H1 (cell line): ENCODE results near the gene KIAA1328. TPM values are rescaled to one million over a fixed set of nuclear protein-coding genes. Genes with fewer than 3 reads are reported as not detected.

ENCODE experiments used
- CTCF ChIA-PET: fragments of 300-600 bp; sonication (Branson Sonifier 250); formaldehyde crosslinking; loops from one replicate; lab custom pipeline; 2021; ENCODE audit not compliant: partially characterized antibody; lab: Charles Lee
- POLR2A ChIA-PET: fragments of 300-600 bp; sonication (Branson Sonifier 250); formaldehyde crosslinking; loops from one replicate; lab custom pipeline; 2021; ENCODE audit warnings: inconsistent platforms; ENCODE audit not compliant: partially characterized antibody; lab: Charles Lee
- DNase-seq, 2 experiments: peaks; one replicate each; pipeline versions ENCODE4 v3.0.0 to v3.0.0-alpha.2; 2010 to 2022; ENCODE audit warnings: low spot score in 2 of 2, low read depth in 1 of 2, mixed read lengths in 1 of 2
- FAIRE-seq: peaks from 2 replicates; lab custom pipeline; 2011; peaks lifted over from hg19 to GRCh38; lab: Jason Lieb, UNC
- H2AFZ ChIP-seq: 2 replicates; pipeline ENCODE4 v1.8.1; 2012; ENCODE audit warnings: low read length, inconsistent platforms
- H2AK5ac ChIP-seq: 2 replicates; pipeline ENCODE4 v1.6.1; 2013; ENCODE audit warnings: low read depth, low read length
- H2BK120ac ChIP-seq: replicated peaks from 2 replicates; pipeline ENCODE3; 2013; ENCODE audit warnings: low read depth, low read length, inconsistent platforms
- H2BK12ac ChIP-seq: 2 replicates; pipeline ENCODE4 v1.6.1; 2013; ENCODE audit warnings: low read depth, low read length
- H2BK15ac ChIP-seq: 2 replicates; pipeline ENCODE4 v1.6.1; 2013; ENCODE audit warnings: low read length
- H2BK20ac ChIP-seq: 2 replicates; pipeline ENCODE4 v1.6.1; 2013; ENCODE audit warnings: low read length
- H2BK5ac ChIP-seq: 2 replicates; pipeline ENCODE4 v1.6.1; 2013; ENCODE audit warnings: low read depth, low read length
- H3K14ac ChIP-seq: 2 replicates; pipeline ENCODE4 v1.6.1; 2013; ENCODE audit warnings: inconsistent platforms; ENCODE audit not compliant: insufficient read length
- H3K18ac ChIP-seq: 2 replicates; pipeline ENCODE4 v1.6.1; 2013; ENCODE audit warnings: low read length; ENCODE audit errors: extremely low read depth
- H3K23ac ChIP-seq: 2 replicates; pipeline ENCODE4 v1.6.1; 2013; ENCODE audit warnings: inconsistent platforms; ENCODE audit not compliant: insufficient read length
- H3K23me2 ChIP-seq: 2 replicates; pipeline ENCODE4 v1.6.1; 2013; ENCODE audit warnings: low read depth, low read length
- H3K27ac ChIP-seq: 2 replicates; pipeline ENCODE4 v1.6.1; 2011; ENCODE audit warnings: low read depth, low read length, inconsistent platforms
- H3K27me3 ChIP-seq, 4 experiments: replicated peaks in 1 of 4; 1 replicate in 1 of 4; 2 replicates in 3 of 4; pipeline versions ENCODE4 v1.6.1 to v1.8.1; 2011 to 2013; ENCODE audit warnings: low read length in 3 of 4, mild to moderate bottlenecking in 3 of 4, inconsistent platforms in 2 of 4, mixed read lengths in 2 of 4, moderate library complexity in 1 of 4; ENCODE audit not compliant: control insufficient read depth in 3 of 4, insufficient read depth in 3 of 4; ENCODE audit errors: extremely low read depth in 1 of 4
- H3K36me3 ChIP-seq, 4 experiments: 2 replicates each; pipeline versions ENCODE4 v1.6.1 to v1.8.1; 2011 to 2013; ENCODE audit warnings: mild to moderate bottlenecking in 4 of 4, low read length in 3 of 4, moderate library complexity in 2 of 4, control low read depth in 1 of 4, inconsistent platforms in 1 of 4; ENCODE audit not compliant: insufficient read depth in 4 of 4, control insufficient read depth in 2 of 4
- H3K4ac ChIP-seq: replicated peaks from 2 replicates; pipeline ENCODE3; 2013; ENCODE audit warnings: low read length, low read depth, mixed read lengths, inconsistent platforms; ENCODE audit not compliant: insufficient read length
- H3K4me1 ChIP-seq, 4 experiments: replicated peaks in 1 of 4; 1 replicate in 1 of 4; 2 replicates in 3 of 4; pipeline versions ENCODE4 v1.6.1 to v1.8.1; 2011 to 2013; ENCODE audit warnings: low read length in 3 of 4, inconsistent platforms in 2 of 4, mixed read lengths in 1 of 4; ENCODE audit not compliant: insufficient read depth in 4 of 4, control insufficient read depth in 3 of 4
- H3K4me2 ChIP-seq, 2 experiments: 2 replicates each; pipeline versions ENCODE4 v1.6.1 to v1.8.1; 2011 to 2013; ENCODE audit warnings: low read depth in 2 of 2, low read length in 2 of 2, control low read depth in 1 of 2, inconsistent platforms in 1 of 2, mild to moderate bottlenecking in 1 of 2; ENCODE audit not compliant: insufficient read depth in 1 of 2
- H3K4me3 ChIP-seq, 4 experiments: fragments of 200-600, 300-600 bp in 1 of 4; sonication (generic), shearing (Covaris generic), sonication (Bioruptor Twin) in 1 of 4; 2 replicates each; pipeline versions ENCODE4 v1.5.1 to v1.8.1; 2011 to 2016; ENCODE audit warnings: low read length in 4 of 4, low read depth in 3 of 4, control low read depth in 2 of 4, inconsistent platforms in 2 of 4, mild to moderate bottlenecking in 2 of 4, mixed read lengths in 1 of 4, moderate library complexity in 1 of 4; ENCODE audit not compliant: insufficient read depth in 2 of 4; ENCODE audit errors: extremely low read depth in 1 of 4
- H3K56ac ChIP-seq: replicated peaks from 2 replicates; pipeline ENCODE3; 2013; ENCODE audit warnings: low read depth, mild to moderate bottlenecking, mixed read lengths, low read length, inconsistent platforms; ENCODE audit not compliant: insufficient read length
- H3K79me1 ChIP-seq: 2 replicates; pipeline ENCODE4 v1.6.1; 2013; ENCODE audit warnings: low read depth, low read length, control low read depth
- H3K79me2 ChIP-seq, 2 experiments: 2 replicates each; pipeline versions ENCODE4 v1.6.1 to v1.8.1; 2012 to 2013; ENCODE audit warnings: low read length in 2 of 2, mild to moderate bottlenecking in 2 of 2, inconsistent platforms in 1 of 2; ENCODE audit not compliant: insufficient read depth in 2 of 2, control insufficient read depth in 1 of 2
- H3K9ac ChIP-seq, 4 experiments: replicated peaks in 1 of 4; 1 replicate in 1 of 4; 2 replicates in 3 of 4; pipeline versions ENCODE4 v1.6.1 to v1.8.1; 2011 to 2013; ENCODE audit warnings: low read depth in 3 of 4, low read length in 3 of 4, control low read depth in 2 of 4, mild to moderate bottlenecking in 2 of 4, moderate library complexity in 2 of 4, inconsistent platforms in 1 of 4; ENCODE audit errors: extremely low read depth in 1 of 4
- H3K9me3 ChIP-seq, 2 experiments: 2 replicates each; pipeline versions ENCODE4 v1.6.1 to v1.8.1; 2012 to 2013; ENCODE audit warnings: mild to moderate bottlenecking in 2 of 2, moderate library complexity in 2 of 2, control low read depth in 1 of 2, inconsistent platforms in 1 of 2, low read depth in 1 of 2, low read length in 1 of 2, mixed read lengths in 1 of 2; ENCODE audit not compliant: insufficient read depth in 2 of 2
- H4K20me1 ChIP-seq, 2 experiments: replicated peaks in 1 of 2; 2 replicates each; pipeline versions ENCODE3 to v1.8.1; 2011 to 2013; ENCODE audit warnings: inconsistent platforms in 2 of 2, low read length in 2 of 2, mild to moderate bottlenecking in 1 of 2; ENCODE audit not compliant: insufficient read depth in 2 of 2, control insufficient read depth in 1 of 2
- H4K5ac ChIP-seq: 2 replicates; pipeline ENCODE4 v1.6.1; 2013; ENCODE audit warnings: low read length, low read depth, mixed read lengths, inconsistent platforms; ENCODE audit not compliant: insufficient read length
- H4K8ac ChIP-seq: 2 replicates; pipeline ENCODE4 v1.8.0; 2013; ENCODE audit warnings: mild to moderate bottlenecking, moderate library complexity, low read length, inconsistent platforms; ENCODE audit not compliant: insufficient read depth; ENCODE audit errors: extremely low read depth
- H4K91ac ChIP-seq: replicated peaks from 2 replicates; pipeline ENCODE3; 2013; ENCODE audit warnings: low read length, mixed read lengths, inconsistent platforms; ENCODE audit not compliant: insufficient read length
- BCL11A ChIP-seq, 2 experiments: IDR thresholded peaks; one replicate each; pipeline ENCODE4 v1.6.1; 2011; ENCODE audit warnings: low read depth in 2 of 2, low read length in 2 of 2, mild to moderate bottlenecking in 2 of 2
- BRCA1 ChIP-seq: IDR thresholded peaks from 2 replicates; pipeline ENCODE4 v1.6.1; 2012; ENCODE audit warnings: low read depth, low read length, improper control_type of control experiment
- CHD2 ChIP-seq: IDR thresholded peaks from 2 replicates; pipeline ENCODE4 v1.6.1; 2012; ENCODE audit warnings: low read length, improper control_type of control experiment
- GABPA ChIP-seq: IDR thresholded peaks from 2 replicates; pipeline ENCODE4 v1.6.1; 2011; ENCODE audit warnings: mild to moderate bottlenecking, low read length, moderate library complexity, borderline replicate concordance; ENCODE audit not compliant: insufficient read depth
- GTF2F1 ChIP-seq: IDR thresholded peaks from 2 replicates; pipeline ENCODE4 v1.6.1; 2012; ENCODE audit warnings: low read depth, low read length, improper control_type of control experiment, borderline replicate concordance
- JUND ChIP-seq: IDR thresholded peaks from 2 replicates; pipeline ENCODE4 v1.6.1; 2011; ENCODE audit warnings: mild to moderate bottlenecking, improper control_type of control experiment, low read length
- NANOG ChIP-seq: IDR thresholded peaks from 2 replicates; pipeline ENCODE4 v1.6.1; 2011; ENCODE audit warnings: low read length, low read depth, mild to moderate bottlenecking, inconsistent platforms; ENCODE audit not compliant: insufficient read depth, poor library complexity, severe bottlenecking
- RAD21 ChIP-seq, 2 experiments: IDR thresholded peaks in 1 of 2; conservative IDR thresholded peaks in 1 of 2; 2 replicates each; pipeline ENCODE4 v1.6.1; 2011; ENCODE audit warnings: low read depth in 2 of 2, low read length in 2 of 2, improper control_type of control experiment in 1 of 2, inconsistent platforms in 1 of 2, mild to moderate bottlenecking in 1 of 2, moderate library complexity in 1 of 2
- TAF1 ChIP-seq: IDR thresholded peaks from 2 replicates; pipeline ENCODE4 v1.6.1; 2011; ENCODE audit warnings: mild to moderate bottlenecking, low read depth, low read length
- TCF12 ChIP-seq: IDR thresholded peaks from 2 replicates; pipeline ENCODE4 v1.6.1; 2011; ENCODE audit warnings: low read depth, mild to moderate bottlenecking, low read length
- WGBS, 2 experiments: shearing (Covaris generic) in 1 of 2; methylation state at CpG; one replicate each; pipeline versions ENCODE4 v1.1.6 to v1.1.7; 2013 to 2015; ENCODE audit warnings: low lambda C conversion rate in 2 of 2, mixed read lengths in 2 of 2, inconsistent platforms in 1 of 2, low coverage in 1 of 2, missing lambda C conversion rate in 1 of 2; ENCODE audit not compliant: insufficient replicate concordance in 2 of 2, insufficient coverage in 1 of 2, insufficient read length in 1 of 2; ENCODE audit errors: extremely low coverage in 1 of 2, missing lambda C conversion rate in 1 of 2; 5-methylcytosine and 5-hydroxymethylcytosine counted together
- polyA plus RNA-seq, 7 experiments: library from polyadenylated mRNA; depleted of rRNA in 3 of 7; stranded (reverse) in 5 of 7; unstranded in 2 of 7; fragments of >200 nt in 5 of 7; fragments of 200-250 nt in 2 of 7; gene quantifications; 1 replicate in 5 of 7; 2 replicates in 1 of 7; 4 replicates in 1 of 7; pipeline versions ENCODE4 v1.2.1 to v1.2.3, GENCODE V29; 2011 to 2013; ENCODE audit warnings: missing spikeins in 2 of 7, mixed read lengths in 2 of 7
- total RNA-seq: library from RNA; stranded (reverse); fragmentation: NEBNext Ultra II Directional; extraction: Animal tissue kit (Norgen Biotek cat#: 25700); gene quantifications from 2 replicates; pipeline ENCODE4 v1.2.1, GENCODE V29; 2021
- TF ChIP-seq, protein P1 (sequence below): IDR thresholded peaks from 2 replicates; pipeline ENCODE4 v1.6.1; 2012; ENCODE audit warnings: inconsistent platforms

Gene KIAA1328
- total and polyA plus RNA-seq, 2 of the 8 experiments (the other 6 are each of a cell fraction or from before 2014, with no cell fraction given) = 2.6 to 5.7 TPM

DNA sequence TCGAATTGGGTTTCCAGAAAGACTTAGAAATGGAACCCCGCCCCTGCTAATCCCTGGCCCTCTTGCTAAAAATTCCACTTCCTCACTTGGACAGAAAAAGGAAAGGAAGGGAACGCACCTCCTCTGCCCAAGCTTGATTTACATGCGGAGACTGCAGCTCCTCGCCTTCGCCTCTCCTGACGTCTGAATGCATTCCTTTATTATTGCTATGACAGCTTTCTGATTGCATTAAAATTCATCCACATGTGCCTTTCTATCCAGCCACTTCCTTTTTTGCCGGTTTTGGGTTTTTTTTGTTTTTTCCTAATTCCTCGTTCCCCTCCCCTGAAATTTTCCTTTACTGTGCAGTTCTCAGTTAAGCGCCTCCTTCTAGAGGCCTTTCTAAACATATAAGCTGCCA is 448.9 kb downstream of the KIAA1328 start:
- Histone ChIP-seq H3K23me2 (no peaks in the 10 kb centered on the region), H3K4me3 (no peak overlapping the region), H3K79me2 (no peaks in the 10 kb centered on the region), H3K27ac (no peak overlapping the region), H3K4me2 (no peak overlapping the region), H3K14ac (no peak overlapping the region), H3K9me3 (peaks cover 0 to 12% of the 10 kb centered on the region in 2 experiments; a peak in 1 of 4 replicates), H2BK12ac (no peak overlapping the region), H3K23ac (no peak overlapping the region), H4K8ac (no peak overlapping the region), H3K27me3 (no peaks in the 10 kb centered on the region), H2BK20ac (no peak overlapping the region), H4K20me1 (peaks cover 0 to 4% of the 10 kb centered on the region in 2 experiments), H3K79me1 (no peaks in the 10 kb centered on the region), H2BK5ac (no peak overlapping the region), H4K91ac (no peak overlapping the region), H2AK5ac (no peak overlapping the region), H3K4ac (no peak overlapping the region), H3K56ac (no peak overlapping the region), H3K18ac (no peak overlapping the region), H2BK15ac (no peak overlapping the region), H4K5ac (no peak overlapping the region), H2BK120ac (no peak overlapping the region), H3K4me1 (peaks cover 0 to under 1% (median 0%) of the 10 kb centered on the region in 4 experiments; a peak in 2 of 7 replicates), H3K9ac (no peak overlapping the region), H2AFZ (no peak overlapping the region), H3K36me3 (no peaks in the 10 kb centered on the region)
- WGBS, 2 experiments = 85% methylated on average over 9 of the region's 10 CpGs; no CpG with 5 or more reads in 1 of the 2 experiments
- no peak for TF ChIP-seq CHD2
- TF ChIP-seq BCL11A (IDR thresholded peaks at IDR 0.05; ENCODE audit: low read depth in 2 of 2, low read length in 2 of 2) = no peak
- no peak for TF ChIP-seq GTF2F1
- no peak for TF ChIP-seq TAF1
- TF ChIP-seq, protein P1, sequence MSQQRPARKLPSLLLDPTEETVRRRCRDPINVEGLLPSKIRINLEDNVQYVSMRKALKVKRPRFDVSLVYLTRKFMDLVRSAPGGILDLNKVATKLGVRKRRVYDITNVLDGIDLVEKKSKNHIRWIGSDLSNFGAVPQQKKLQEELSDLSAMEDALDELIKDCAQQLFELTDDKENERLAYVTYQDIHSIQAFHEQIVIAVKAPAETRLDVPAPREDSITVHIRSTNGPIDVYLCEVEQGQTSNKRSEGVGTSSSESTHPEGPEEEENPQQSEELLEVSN = no peak
- TF ChIP-seq RAD21 (IDR thresholded peaks at IDR 0.05 in 1 of 2, conservative IDR thresholded peaks at IDR 0.05 in 1 of 2; ENCODE audit: low read depth in 2 of 2, low read length in 2 of 2) = no peak
- no peak for TF ChIP-seq TCF12
- TF ChIP-seq BRCA1 = no peak
- no peak for TF ChIP-seq GABPA
- TF ChIP-seq NANOG = no peak
- no peak for TF ChIP-seq JUND
- ChIA-PET CTCF (interaction anchor here (0.7 to 3.5 kb wide), 10 partner anchors 11 to 335 kb away, joined by 3 to 24 read pairs (median 4); no protein-coding TSS in a partner anchor), POLR2A (interaction anchor here (0.7 kb wide), 1 partner anchor 25 kb away, joined by 3 read pairs; no protein-coding TSS in a partner anchor)
- no peak for FAIRE-seq
- DNase-seq = no peak
